HG02840 (cell line): ENCODE data around the gene PPP4R4.
"Not testable (repeated sequence)": the region's sequence is repeated elsewhere in the genome, so short reads cannot be mapped to it uniquely, and the experiment has no call there.

Experiments
- ATAC-seq: cut with Tn5 transposase; IDR thresholded peaks from one replicate; pipeline ENCODE4 v1.9.1; 2021; ENCODE audit warnings: mild to moderate bottlenecking, moderate library complexity, moderate number of reproducible peaks; ENCODE audit not compliant: unreplicated experiment, low FRiP score

Gene PPP4R4

DNA sequence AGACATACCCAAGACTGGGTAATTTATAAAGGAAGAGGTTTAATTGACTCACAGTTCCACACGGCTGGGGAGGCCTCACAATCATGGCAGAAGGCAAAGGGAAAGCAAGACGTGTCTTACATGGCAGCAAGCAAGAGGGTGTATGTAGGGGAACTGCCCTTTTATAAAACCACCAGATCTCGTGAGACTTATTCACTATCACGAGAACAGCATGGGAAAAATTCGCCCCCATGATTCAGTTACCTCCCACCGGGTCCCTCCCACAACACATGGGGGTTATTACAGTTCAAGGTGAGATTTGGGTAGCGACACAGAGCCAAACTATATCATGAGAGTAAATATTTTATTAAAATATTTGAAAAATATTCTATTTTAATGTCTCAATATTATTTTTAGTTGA lies 94.5 kb downstream of the PPP4R4 start:
- not testable (repeated sequence) for ATAC-seq

DNA sequence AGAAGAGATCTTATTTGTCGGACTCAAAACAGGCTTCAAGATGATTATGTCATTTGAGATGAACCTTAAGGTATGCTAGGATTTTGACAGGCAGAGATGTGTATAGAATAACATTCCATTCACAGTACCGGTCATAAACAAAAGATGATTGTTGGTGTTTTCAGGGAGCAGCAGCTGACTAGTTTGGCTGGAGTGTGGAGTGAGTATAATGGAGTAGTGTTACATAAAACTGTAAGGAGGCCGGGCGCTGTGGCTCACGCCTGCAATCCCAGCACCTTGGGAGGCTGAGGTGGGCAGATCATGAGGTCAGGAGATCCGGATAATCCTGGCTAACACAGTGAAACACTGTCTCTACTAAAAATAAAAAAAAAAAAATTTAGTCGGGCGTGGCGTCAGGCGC lies 95.0 kb downstream of the PPP4R4 start:
- no peak for ATAC-seq

DNA sequence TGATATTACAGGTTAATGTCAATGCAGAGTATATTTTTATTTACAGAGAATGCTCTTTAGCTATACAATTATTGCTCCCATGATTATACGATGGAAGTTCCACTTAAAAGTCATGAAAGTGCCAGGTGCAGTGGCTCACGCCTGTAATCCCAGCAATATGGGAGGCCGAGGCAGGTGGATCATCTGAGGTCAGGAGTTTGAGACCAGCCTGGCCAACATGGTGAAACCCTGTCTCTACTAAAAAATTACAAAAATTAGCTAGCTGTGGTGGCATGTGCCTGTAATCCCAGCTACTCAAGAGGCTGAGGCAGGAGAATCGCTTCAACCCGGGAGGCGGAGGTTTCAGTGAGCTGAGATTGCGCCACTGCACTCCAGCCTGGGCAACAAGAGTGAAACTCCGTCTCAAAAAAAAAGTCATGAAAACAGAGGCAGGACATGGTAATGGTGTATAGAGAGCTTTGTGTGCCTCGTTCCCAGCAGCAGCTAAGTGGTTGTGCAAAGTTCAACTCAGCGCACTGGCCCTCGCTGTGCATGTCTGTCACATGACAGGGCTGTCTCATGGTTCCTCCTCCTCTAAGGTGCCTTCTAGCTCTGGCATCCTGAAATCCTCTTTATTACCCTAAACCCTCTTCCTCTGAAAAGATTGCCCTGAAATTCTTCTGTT lies 102.9 kb downstream of the PPP4R4 start:
- not testable (repeated sequence) for ATAC-seq

DNA sequence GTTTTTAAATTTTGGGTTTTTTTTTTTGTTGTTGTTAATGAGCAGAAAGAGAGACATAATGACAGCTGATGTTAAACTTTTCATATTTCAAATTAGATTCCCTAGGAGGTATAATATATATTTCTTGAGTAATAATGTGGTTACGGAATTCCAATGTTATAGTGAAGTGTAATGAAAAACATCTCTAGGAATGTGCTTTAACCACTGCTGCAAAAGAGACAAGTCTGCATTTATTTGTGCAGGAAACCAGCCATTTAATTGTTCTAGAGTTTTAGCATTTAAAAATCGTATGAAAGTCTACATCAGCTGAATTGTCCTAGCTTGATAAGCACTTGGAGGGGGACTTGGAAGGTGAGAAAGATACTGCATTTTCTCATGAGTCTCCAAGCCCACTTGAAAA lies 104.6 kb downstream of the PPP4R4 start:
- ATAC-seq = no peak

DNA sequence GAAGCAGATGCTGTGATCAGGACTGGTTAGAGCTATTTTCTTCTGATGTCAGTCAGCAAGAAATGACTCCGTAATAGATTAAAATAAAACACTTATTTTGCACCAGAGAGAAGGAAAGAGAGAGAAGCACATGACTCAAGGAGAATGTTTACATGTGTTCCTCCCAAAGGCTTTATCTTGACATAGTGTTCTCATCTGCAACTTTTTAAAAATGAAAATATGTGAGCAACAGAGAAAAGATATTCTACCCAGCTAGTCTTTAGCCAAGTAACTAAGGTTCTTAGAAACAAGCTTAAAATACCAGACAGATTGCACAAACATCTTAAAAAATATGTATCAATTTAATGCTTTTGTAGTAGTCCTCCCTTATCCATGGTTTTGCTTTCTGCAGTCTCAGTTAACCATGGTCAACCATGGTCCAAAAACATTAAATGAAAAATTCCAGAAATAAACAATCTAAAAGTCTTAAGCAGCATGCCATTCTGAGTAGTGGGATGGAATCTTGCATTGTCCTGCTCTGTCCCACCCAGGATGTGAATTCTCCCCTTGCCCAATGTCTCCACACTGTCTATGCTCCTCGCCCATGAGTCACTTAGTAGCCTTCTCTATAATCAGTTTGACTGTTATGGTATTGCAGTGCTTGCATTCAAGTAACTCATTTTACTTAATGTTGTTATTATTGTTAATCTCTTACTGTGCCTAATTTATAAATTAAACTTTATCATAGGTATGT lies 109.0 kb downstream of the PPP4R4 start:
- no peak for ATAC-seq

DNA sequence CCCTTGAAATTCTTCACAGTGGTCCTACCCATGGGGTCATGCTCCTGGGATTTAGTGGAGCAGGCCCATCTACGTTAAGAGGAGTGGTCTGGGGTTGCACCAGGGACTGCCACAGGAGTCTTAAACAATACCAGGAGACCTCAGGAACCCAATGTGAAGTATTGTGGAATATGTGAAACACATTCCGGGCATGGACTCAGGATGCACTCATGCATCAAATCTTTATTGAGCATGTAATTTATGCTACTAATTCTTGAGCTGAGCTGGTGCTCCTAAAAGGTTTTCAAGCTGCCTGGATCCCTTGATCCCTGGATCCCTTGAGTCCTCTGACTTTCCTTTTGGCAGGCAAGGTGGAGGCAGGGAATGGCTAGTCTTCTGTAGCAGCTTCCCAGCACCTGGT lies 110.1 kb downstream of the PPP4R4 start:
- ATAC-seq = no peak

DNA sequence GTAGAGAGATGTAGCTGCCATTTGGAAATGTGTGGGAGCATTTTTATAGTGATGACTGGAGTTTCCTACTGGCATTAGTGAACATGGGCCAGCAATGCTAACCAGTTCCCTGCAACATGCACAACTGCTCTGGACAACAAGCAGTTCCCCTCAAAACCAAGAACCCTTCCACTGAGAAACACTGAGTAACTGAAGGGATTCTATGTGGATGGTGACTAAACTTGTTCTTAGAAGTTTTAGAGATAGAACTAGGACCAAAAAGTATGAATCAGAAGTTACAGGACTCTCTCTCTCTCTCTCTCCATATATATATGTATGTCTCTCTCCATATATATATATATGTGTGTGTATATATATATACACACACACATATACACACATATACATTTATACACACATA lies 111.0 kb downstream of the PPP4R4 start:
- ATAC-seq = no peak

DNA sequence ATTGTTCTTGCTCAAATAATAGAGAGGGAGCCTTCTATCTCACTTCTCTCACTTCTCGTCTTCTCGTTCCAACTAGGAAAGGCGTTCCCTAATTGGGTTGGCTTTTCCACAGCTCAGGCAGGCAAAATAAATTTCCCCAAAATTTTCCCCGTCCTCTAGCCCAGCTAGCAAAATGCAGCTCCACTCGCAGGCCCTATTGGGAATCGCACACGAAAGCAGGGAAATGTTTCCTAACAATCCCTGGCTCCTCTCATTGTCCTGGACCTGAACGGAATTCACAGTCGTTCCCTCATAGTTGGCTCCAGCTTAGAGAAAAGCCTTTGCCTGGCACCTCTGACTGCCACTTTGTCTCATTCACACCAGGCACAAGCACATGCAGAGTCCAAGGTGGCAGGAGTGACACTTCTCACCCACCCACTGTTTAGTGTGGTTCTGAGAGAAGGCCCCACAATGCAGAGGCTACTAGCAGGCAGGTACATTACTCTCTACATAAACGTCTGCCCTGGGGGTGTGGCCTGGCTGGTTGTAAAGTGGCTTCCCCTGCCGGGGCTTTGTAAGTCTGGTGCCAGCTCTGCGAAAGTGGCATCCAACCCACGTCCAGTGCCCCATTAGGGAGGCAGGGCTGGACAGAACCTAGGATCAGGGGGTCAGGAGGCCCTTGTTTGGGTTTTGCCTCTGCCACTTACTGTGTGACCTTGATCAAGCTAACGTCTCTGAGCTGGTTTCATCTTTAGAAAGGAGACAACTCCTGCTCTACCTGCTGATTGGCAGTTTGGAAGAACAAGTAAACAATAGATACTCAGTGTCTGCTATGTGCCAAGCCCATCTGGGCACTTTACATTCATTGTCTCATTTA lies 114.7 kb downstream of the PPP4R4 start:
- ATAC-seq = no peak

DNA sequence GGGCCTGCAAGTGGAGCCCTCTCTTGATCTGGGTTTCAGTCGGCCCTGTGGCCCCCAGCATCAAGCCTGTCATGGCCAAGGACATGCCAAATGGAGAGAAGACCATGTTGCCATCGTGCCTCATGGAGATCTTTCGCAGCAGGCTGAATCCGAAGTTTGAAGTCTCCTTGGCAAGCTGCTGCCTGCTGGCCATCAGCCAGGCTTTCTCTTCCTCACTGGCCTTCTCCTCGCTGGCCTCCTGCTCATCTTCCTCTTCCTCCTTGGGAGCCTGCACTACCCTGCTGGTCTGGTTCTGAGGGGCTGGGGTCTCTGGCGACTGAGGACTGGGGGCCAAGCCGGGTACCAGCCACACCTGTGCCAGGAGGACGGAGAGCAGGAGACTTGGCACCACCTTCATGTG lies 116.1 kb downstream of the PPP4R4 start:
- no peak for ATAC-seq

DNA sequence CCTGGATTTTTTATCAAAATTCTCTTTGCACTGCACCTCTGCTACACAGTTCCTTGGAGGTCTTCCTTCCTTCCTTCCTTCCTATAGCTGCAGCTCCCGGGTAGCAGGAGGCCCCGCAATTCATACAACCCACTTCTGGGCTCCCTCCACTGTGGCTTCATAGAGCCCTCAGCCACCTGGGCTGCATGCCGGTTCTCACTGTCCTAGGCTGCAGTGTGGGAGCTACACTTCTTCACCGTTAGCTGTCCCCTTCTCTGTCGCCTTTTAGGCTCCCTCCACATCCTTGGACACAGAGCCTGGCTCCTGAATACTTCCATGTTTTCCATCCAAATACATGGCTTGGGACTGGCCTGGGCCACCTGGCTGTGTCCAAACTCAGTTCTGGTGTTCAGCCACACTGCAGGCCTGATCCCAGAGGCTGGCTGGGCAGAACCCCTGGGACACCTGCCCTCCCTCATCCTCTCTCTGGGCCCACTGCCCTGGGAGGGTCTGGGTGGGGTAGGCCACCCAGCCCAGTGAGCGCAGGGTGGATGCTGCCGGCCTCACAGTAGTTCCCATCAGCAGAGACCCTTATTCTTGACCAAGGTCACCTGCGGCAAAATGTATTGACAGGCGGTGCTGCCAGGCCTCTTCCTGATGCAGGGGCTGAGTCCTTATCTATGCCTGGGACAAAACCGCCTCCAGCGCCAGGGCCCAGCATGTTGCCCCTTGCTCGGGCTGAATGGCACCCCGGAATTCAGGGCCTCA lies 117.2 kb downstream of the PPP4R4 start:
- ATAC-seq = no peak

DNA sequence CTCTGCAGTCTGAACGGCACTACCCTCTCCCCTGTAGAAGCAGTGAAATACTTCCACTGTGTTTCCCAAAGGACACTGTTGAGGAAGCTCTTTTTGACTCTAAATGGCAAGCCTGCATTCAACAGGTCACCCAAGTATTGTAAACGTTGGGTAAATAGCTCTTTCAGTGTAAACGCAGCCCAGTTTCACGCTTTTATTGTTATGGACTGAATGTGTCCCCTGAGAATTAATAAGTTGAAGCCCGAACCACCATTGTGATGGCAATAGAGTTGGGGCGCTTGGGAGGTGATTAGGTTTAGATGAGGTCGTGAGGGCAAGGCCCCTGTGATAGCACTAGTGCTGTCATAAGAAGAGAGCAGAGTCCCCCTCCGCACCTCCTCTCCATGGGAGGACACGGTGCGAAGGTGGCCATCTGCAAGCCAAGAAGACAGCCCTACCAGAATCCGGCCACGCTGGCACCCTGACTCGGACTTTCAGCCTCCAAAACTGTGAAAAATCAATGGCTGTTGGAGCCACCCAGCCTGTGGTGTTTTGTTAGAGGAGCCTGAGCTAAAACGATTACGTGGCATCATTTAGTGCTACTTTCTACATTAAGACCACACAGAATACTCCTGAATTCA lies 117.9 kb downstream of the PPP4R4 start:
- ATAC-seq = no peak

DNA sequence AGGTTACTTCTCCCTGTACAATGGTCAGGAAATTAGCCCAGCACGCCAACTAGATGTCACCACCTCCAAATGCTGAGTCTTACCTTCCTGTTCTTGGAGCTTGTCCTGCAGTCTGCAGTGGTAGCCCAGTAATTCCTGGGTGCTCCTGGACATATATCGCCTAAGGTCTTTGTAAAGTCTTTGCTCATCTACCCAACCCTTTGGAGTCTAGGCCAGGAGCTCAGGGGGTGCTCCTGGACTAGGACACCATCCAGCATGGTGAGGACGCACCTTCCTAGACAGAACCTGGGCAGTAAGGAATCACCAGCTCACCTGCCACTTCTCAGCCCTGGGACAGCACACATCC lies 118.4 kb downstream of the PPP4R4 start:
- ATAC-seq = no peak

DNA sequence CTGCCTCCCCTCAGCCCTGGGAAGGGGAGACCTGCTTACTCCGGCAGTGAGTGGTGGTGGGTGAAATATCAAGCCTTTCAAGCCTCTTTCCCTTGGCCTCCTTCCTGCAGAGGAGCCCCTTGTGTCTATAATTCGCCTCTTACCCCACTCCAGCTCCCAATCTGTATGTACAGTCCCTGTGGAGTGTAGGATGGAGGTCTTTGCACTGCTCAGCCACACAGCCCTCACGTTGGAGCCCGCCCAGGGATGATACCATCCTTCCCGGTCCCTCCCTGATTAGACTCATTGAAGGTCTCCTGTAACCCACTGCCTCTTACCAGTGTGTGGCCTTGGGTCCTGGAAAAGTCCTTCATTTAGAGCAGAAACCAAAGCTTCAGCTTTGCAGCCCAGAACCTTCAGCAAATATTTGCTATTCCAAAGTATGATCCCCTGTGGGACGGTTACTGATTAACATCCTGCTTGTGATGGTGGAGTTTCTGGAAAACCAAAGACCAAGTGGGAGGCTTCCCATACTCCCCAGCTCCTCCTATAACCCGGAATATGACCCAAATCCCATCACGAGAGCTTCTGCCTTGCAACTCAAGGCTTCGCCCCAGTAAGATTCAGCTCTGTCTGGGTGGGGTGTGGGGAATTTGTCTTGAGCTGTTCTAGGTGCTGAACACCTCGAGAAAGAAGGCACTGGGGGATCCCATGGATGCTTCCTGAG lies 118.9 kb downstream of the PPP4R4 start, which contains the start of gene SERPINA10:
TSS of gene SERPINA10 (minus strand) at position 397 of the 706 bp plus-strand sequence. CDS start 2,675 bp downstream, outside the sequence.
- ATAC-seq = no peak

DNA sequence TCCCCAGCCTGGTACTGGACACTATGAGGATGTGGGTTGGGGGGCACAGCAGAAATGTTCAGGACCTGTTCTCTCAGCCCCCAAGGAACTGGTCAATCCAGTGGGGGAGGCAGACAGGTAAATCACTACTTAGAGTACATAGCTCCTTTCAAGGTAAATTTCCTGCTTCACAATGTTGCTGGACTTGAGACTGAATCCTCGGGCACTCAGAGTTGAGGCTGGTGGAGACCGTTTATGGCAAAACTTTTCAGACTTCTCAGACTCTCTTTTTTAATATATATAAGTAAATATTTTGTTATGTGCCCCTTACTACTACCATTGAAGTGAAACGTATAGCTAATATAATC lies 119.4 kb downstream of the PPP4R4 start:
- ATAC-seq = no peak

DNA sequence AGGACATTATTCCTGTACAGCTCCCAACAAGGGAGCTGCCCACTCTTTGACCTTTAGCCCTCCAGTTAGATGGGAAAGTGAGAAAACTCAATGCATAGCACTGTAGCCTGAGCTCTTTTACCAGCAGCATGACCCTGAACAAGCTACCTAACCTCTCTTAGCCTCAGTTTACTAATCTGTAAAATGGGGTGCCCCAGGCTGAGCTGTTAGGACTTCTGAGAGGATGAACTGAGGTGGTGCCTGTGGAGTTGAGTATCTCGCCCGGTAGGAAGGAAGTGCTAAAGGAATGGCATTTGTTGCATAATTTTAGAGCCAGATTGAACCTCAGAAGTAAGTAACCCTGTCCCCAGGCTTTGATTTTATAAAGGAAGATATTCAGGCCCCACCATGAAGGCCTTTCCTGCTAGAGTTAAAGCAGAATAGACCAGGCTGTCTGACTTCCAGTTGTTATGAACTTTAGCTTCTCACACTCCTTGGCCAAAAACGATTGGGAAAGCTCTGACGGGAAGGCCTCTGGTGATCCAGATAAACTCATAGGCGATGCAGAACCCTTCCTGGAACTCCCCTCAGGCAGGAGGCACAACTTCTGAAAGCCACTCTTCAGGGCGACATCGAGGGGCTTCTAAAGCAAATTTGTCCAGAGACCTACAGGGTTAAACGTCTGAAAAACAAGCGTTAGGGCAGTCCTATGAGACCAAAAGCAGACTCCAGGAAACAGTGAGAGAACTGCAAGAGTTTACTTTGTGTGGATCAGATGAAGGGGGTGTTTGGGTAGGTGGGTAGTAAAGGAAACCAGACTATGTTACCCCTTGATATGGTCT lies 121.4 kb downstream of the PPP4R4 start:
- no peak for ATAC-seq

DNA sequence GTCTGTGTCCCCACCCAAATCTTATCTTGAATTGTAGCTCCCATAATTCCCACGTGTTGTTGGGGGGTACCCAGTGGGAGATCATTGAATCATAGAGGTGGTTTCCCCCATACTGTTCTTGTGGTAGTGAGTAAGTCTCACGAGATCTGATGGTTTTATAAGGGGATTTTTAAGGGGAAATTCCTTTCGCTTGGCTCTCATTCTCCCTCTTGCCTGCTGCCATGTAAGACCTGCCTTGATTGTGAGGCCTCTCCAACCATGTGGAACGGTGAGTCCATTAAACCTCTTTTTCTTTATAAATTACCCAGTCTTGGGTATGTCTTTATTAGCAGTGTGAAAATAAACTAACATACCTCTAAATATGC lies 122.0 kb downstream of the PPP4R4 start:
- ATAC-seq = not testable (repeated sequence)

DNA sequence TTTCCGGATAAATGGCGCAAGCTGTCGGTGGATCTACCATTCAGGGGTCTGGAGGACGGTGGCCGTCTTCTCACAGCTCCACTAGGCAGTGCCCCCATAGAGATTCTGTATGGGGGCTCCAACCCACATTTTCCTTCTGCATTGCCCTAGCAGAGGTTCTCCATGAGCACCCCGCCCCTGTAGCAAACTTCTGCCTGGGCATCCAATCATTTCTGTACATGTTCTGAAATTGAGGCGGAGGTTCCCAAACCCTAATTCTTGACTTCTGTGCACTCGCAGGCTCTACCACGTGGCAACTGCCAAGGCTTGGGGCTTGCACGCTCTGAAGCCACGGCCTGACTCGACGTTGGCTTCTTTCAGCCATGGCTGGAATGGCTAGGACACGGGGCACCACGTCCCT lies 124.0 kb downstream of the PPP4R4 start:
- no peak for ATAC-seq

DNA sequence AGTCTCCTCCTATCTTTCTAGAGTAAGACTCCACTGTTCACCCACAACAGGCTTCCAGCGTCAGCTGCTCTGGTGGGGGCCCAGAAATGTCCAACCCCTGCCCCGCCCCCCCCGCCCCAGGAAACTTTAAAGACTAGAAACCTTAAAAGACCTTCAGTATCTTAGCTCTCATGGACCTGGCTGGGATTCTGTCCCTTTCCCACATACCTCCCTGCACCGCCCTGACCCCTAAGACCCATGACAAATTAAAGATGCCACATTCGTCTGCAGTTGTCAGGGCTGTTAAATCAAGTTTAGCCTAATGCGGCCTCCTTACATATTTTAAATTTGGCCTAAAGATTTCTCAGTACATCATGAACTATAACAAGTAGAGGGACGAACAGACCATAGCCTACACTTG lies 129.0 kb downstream of the PPP4R4 start:
- no peak for ATAC-seq

DNA sequence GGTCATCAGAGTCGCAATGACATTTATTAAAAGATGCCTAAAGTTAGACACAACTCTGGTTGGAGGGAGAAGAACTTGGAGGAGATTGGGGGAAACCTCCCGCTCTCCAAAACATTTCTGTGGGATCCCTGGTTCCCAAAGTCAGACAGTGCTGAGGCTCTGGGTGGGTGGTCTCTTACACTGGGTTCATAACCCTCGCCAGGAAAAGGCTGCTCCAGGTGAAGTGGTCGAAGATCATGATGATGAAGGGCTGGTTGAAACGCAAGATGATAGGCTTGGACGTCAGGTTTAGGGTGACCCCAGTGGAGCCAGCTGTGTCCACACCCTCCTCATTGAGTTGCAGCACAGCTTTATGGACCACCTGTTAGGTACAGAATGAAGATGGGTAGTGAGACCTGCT lies 130.1 kb downstream of the PPP4R4 start:
- no peak for ATAC-seq
